B cell (primary cell): Measurements from ENCODE around the gene TMEM231.

ENCODE experiments used
- EZH2 ChIP-seq: IDR thresholded peaks from 2 replicates; pipeline ENCODE4 v1.6.1; 2012; ENCODE audit warnings: borderline replicate concordance, low read depth, mild to moderate bottlenecking, moderate library complexity, low read length; ENCODE audit not compliant: insufficient read depth, poor library complexity, severe bottlenecking
- TF ChIP-seq, protein P1 (sequence below): fragments of 200-600 bp; IDR thresholded peaks from one replicate; pipeline ENCODE4 v1.8.0; 2022; ENCODE audit warnings: antibody characterized with exemption, mild to moderate bottlenecking

- TF ChIP-seq, protein P1, sequence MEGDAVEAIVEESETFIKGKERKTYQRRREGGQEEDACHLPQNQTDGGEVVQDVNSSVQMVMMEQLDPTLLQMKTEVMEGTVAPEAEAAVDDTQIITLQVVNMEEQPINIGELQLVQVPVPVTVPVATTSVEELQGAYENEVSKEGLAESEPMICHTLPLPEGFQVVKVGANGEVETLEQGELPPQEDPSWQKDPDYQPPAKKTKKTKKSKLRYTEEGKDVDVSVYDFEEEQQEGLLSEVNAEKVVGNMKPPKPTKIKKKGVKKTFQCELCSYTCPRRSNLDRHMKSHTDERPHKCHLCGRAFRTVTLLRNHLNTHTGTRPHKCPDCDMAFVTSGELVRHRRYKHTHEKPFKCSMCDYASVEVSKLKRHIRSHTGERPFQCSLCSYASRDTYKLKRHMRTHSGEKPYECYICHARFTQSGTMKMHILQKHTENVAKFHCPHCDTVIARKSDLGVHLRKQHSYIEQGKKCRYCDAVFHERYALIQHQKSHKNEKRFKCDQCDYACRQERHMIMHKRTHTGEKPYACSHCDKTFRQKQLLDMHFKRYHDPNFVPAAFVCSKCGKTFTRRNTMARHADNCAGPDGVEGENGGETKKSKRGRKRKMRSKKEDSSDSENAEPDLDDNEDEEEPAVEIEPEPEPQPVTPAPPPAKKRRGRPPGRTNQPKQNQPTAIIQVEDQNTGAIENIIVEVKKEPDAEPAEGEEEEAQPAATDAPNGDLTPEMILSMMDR: no peak
- no peak for TF ChIP-seq EZH2
Observed at GRCh38 chr16:75502916-75503605, 53.0 kb downstream of the TMEM231 start.
